T47D (cell line): ENCODE measurements around the gene TNNI3K.

Experiments used
- DNase-seq, 2 experiments: peaks; one replicate each; pipeline versions ENCODE4 v3.0.0 to v3.0.0-alpha.2; 2011 to 2012; ENCODE audit warnings: low read depth in 1 of 2, low spot score in 1 of 2
- JUND ChIP-seq: IDR thresholded peaks from 2 replicates; pipeline ENCODE4 v1.6.1; 2012; ENCODE audit warnings: low read depth
- in situ Hi-C: cut with HindIII; loops from 2 replicates; pipeline ENCODE4 v1.10.0; 2016; ENCODE audit warnings: low sequenced_read_pairs, low pct_unique_long_range_greater_than_20kb

TNNI3K gene

GRCh38 chr1:74367175-74367813, 132.1 kb downstream of the TNNI3K start:
- in situ Hi-C loops = no loop called here
- DNase-seq = no peak
- no peak for TF ChIP-seq JUND

- DNase-seq = no peak
- no peak for TF ChIP-seq JUND
- in situ Hi-C loops = no loop called here
These were observed 133.1 kb downstream of the TNNI3K start for GRCh38 chr1:74368335-74368734.

- no peak for DNase-seq
- in situ Hi-C loops = no loop called here
- TF ChIP-seq JUND = no peak
These were observed 140.2 kb downstream of the TNNI3K start for GRCh38 chr1:74375376-74375775.

- peak in 1 of 2 experiments; percentile 1 for DNase-seq
- no peak for TF ChIP-seq JUND
- in situ Hi-C loops = no loop called here
These were observed 145.1 kb downstream of the TNNI3K start for GRCh38 chr1:74380252-74380651.

- TF ChIP-seq JUND = no peak
- no peak for DNase-seq
- in situ Hi-C loops = no loop called here
These were observed 153.7 kb downstream of the TNNI3K start for GRCh38 chr1:74388855-74389254.

GRCh38 chr1:74392186-74392585, 157.0 kb downstream of the TNNI3K start:
- TF ChIP-seq JUND = no peak
- DNase-seq = no peak
- in situ Hi-C loops = no loop called here

GRCh38 chr1:74392840-74393239, 157.7 kb downstream of the TNNI3K start:
- DNase-seq = no peak
- in situ Hi-C loops = no loop called here
- no peak for TF ChIP-seq JUND

GRCh38 chr1:74395571-74395970, 160.4 kb downstream of the TNNI3K start:
- TF ChIP-seq JUND = no peak
- in situ Hi-C loops = no loop called here
- DNase-seq = no peak

GRCh38 chr1:74396462-74396861, 161.3 kb downstream of the TNNI3K start:
- no peak for TF ChIP-seq JUND
- DNase-seq = no peak
- in situ Hi-C loops = no loop called here

- DNase-seq = no peak
- in situ Hi-C loops = no loop called here
- no peak for TF ChIP-seq JUND
These were observed 161.7 kb downstream of the TNNI3K start for GRCh38 chr1:74396933-74397332.

- no peak for DNase-seq
- TF ChIP-seq JUND = no peak
- in situ Hi-C loops = no loop called here
These were observed 164.1 kb downstream of the TNNI3K start for GRCh38 chr1:74399249-74399648.

- TF ChIP-seq JUND = no peak
- in situ Hi-C loops = no loop called here
These were observed 167.7 kb downstream of the TNNI3K start for GRCh38 chr1:74402873-74403272.

GRCh38 chr1:74403606-74404005, 168.4 kb downstream of the TNNI3K start:
- no peak for DNase-seq
- TF ChIP-seq JUND = no peak
- in situ Hi-C loops = no loop called here

More at GRCh38 chr1:74402873-74403272, 167.7 kb downstream of the TNNI3K start:
- no peak for DNase-seq

- no peak for DNase-seq
- in situ Hi-C loops = no loop called here
- no peak for TF ChIP-seq JUND
These were observed 171.6 kb downstream of the TNNI3K start for GRCh38 chr1:74406759-74407158.
